ENCODE measurements around the gene EPN2.
"Not testable (repeated sequence)": the region's sequence is repeated elsewhere in the genome, so short reads cannot be mapped to it uniquely, and the experiment has no call there.

- TF ChIP-seq ZNF384 (IDR thresholded peaks at IDR 0.05); SP1 (IDR thresholded peaks at IDR 0.05); ELF4 (IDR thresholded peaks at IDR 0.05); TARDBP (IDR thresholded peaks at IDR 0.05); FOXK2 (IDR thresholded peaks at IDR 0.05); NFRKB (IDR thresholded peaks at IDR 0.05); LEF1 (IDR thresholded peaks at IDR 0.05; ENCODE audit: borderline replicate concordance); BHLHE40 (IDR thresholded peaks at IDR 0.05; ENCODE audit: borderline replicate concordance); FOXM1 (IDR thresholded peaks at IDR 0.05; ENCODE audit: borderline replicate concordance); CTBP1 (IDR thresholded peaks at IDR 0.05; ENCODE audit: borderline replicate concordance); SUZ12 (IDR thresholded peaks at IDR 0.05): not testable (repeated sequence)
These were observed 18.3 kb upstream of the EPN2 start for GRCh38 chr17:19218914-19219313.
